ENCODE results near the gene FAM177A1.
"Not testable (repeated sequence)": the region's sequence is repeated elsewhere in the genome, so short reads cannot be mapped to it uniquely, and the experiment has no call there.

FAM177A1 gene

DNA sequence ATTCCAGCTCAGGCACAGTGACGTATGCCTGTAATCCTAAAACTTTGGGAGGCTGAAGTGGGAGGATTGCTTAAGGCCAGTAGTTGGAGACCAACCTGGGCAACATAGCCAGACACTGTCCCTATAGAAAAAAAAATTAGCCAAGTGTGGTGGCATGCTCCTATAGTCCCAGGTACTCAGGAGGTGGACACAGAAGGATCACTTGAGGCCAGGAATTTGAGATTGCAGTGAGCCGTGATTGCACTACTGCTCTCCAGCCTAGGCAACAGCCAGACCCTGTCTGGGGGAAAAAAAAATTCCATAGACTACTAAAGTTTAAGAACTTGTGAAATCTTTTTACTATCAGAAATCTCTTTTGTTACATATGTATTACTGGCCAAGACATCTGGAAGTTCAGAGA, 6.6 kb downstream of the FAM177A1 start:
- no peak overlapping the region for H3K4me3 ChIP-seq (ENCODE audit: low read depth in 1 of 2, low read length in 2 of 2)
- no peaks in the 10 kb centered on the region for H3K9me3 ChIP-seq (ENCODE audit: control insufficient read depth in 1 of 2, low read length in 2 of 2)
- H3K4me1 ChIP-seq (ENCODE audit: control insufficient read depth in 1 of 2, insufficient read depth in 2 of 2, low read length in 2 of 2) = no peaks in the 10 kb centered on the region
- no peak overlapping the region for H3K9ac ChIP-seq (ENCODE audit: low read depth in 1 of 2, low read length in 2 of 2)
- H3K27ac ChIP-seq (ENCODE audit: low read depth, low read length) = no peak overlapping the region
- H3K36me3 ChIP-seq (ENCODE audit: control insufficient read depth in 1 of 2, insufficient read depth in 2 of 2, low read length in 2 of 2) = peaks cover 2 to 35% of the 10 kb centered on the region in 2 donors
- no peaks in the 10 kb centered on the region for H3K27me3 ChIP-seq (ENCODE audit: control insufficient read depth in 1 of 2, insufficient read depth in 2 of 2, low read length in 2 of 2)

DNA sequence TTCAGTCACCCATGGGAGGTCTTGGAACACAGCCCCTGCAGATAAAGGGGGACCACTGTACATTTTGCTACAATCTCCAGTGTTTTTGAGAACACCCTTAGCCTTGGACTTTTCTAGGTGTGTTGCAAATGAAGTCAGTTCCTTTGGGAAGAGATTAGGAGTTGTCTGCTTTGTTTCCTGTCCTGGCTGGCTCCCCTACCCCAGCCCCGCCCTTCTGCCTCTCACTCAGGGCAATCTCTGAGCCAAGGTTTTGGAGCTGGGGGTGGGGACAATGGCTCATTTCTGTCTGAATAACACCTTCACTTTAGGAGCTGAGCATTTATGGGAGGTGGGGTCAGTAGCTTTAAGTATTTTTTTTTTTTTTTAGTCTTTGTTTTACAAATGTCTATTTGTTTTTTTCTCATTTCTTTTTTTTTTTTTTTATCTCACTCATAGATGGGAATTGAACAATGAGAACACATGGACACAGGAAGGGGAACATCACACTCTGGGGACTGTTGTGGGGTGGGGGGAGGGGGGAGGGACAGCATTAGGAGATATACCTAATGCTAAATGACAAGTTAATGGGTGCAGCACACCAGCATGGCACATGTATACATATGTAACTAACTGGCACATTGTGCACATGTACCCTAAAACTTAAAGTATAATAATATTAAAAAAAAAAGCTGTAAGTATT, 15.2 kb downstream of the FAM177A1 start:
- H3K9ac ChIP-seq (ENCODE audit: low read depth in 1 of 2, low read length in 2 of 2); H3K4me1 ChIP-seq (ENCODE audit: control insufficient read depth in 1 of 2, insufficient read depth in 2 of 2, low read length in 2 of 2); H3K27ac ChIP-seq (ENCODE audit: low read depth, low read length); H3K9me3 ChIP-seq (ENCODE audit: control insufficient read depth in 1 of 2, low read length in 2 of 2); H3K27me3 ChIP-seq (ENCODE audit: control insufficient read depth in 1 of 2, insufficient read depth in 2 of 2, low read length in 2 of 2); H3K4me3 ChIP-seq (ENCODE audit: low read depth in 1 of 2, low read length in 2 of 2): not testable (repeated sequence)
- peaks cover 3 to 24% of the 10 kb centered on the region in 2 donors for H3K36me3 ChIP-seq (ENCODE audit: control insufficient read depth in 1 of 2, insufficient read depth in 2 of 2, low read length in 2 of 2)

DNA sequence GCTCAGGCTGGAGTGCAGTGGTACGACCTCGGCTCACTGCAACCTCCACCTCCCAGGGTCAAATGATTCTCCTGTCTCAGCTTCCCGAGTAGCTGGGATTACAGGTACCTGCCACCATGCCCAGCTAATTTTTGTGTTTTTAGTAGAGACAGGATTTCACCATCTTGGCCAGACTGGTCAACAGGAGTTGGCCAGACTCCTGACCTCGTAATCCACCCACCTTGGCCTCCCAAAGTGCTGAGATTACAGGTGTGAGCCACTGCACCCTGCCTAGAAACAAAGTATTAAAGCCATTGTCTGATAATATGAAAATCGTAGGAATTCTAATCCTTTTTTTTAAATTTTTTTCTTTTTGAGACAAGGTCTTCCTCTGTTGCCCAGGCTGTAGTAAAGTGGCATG, 19.7 kb downstream of the FAM177A1 start:
- H3K27ac ChIP-seq (ENCODE audit: low read depth, low read length); H3K36me3 ChIP-seq (ENCODE audit: control insufficient read depth in 1 of 2, insufficient read depth in 2 of 2, low read length in 2 of 2); H3K9ac ChIP-seq (ENCODE audit: low read depth in 1 of 2, low read length in 2 of 2): not testable (repeated sequence)

DNA sequence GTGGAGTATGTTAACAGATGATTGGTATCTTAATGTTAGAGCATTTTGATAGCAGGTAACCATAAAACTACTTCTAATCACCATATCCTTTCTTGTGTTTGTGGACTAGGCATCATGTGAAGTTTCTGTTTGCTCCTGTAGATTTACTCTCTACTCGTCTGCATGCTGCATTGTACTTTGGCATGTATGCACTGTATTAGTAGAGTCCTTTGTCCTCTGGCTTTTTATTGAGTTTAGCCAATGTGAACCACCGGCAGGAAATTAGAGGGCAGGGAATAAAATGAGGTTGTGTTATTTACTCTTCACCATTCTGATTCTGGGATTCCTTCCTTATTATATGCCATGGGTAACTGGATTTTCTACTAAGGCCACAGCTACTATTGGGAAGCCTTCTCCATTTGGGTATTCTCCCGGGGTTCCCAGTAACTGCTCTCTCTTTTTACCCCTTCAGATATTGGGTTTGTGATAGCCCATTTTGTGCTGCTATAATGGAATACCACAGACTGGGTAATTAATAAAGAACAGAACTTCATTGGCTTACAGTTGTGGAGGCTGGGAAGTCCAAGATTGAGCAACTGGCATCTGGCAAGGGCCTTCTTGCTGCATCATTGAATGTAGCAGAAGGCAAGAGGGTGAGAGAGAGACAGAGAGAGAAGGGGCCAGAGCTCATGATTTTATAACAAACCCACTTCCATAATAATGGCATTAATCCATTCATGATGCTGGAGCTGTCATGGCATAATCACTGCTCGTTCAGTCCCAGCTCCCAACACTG, 22.4 kb downstream of the FAM177A1 start:
- Histone ChIP-seq H3K4me1 (ENCODE audit: control insufficient read depth in 1 of 2, insufficient read depth in 2 of 2, low read length in 2 of 2) (peaks cover 0 to 6% of the 10 kb centered on the region in 2 donors), H3K27ac (ENCODE audit: low read depth, low read length) (no peak overlapping the region), H3K9me3 (ENCODE audit: control insufficient read depth in 1 of 2, low read length in 2 of 2) (no peaks in the 10 kb centered on the region), H3K27me3 (ENCODE audit: control insufficient read depth in 1 of 2, insufficient read depth in 2 of 2, low read length in 2 of 2) (no peaks in the 10 kb centered on the region), H3K36me3 (ENCODE audit: control insufficient read depth in 1 of 2, insufficient read depth in 2 of 2, low read length in 2 of 2) (peaks cover 4 to 14% of the 10 kb centered on the region in 2 donors), H3K9ac (ENCODE audit: low read depth in 1 of 2, low read length in 2 of 2) (no peak overlapping the region), H3K4me3 (ENCODE audit: low read depth in 1 of 2, low read length in 2 of 2) (no peak overlapping the region)

More for the DNA sequence above, 19.7 kb downstream of the FAM177A1 start:
- not testable (repeated sequence) for H3K4me3 ChIP-seq (ENCODE audit: low read depth in 1 of 2, low read length in 2 of 2); H3K27me3 ChIP-seq (ENCODE audit: control insufficient read depth in 1 of 2, insufficient read depth in 2 of 2, low read length in 2 of 2); H3K4me1 ChIP-seq (ENCODE audit: control insufficient read depth in 1 of 2, insufficient read depth in 2 of 2, low read length in 2 of 2); H3K9me3 ChIP-seq (ENCODE audit: control insufficient read depth in 1 of 2, low read length in 2 of 2)

DNA sequence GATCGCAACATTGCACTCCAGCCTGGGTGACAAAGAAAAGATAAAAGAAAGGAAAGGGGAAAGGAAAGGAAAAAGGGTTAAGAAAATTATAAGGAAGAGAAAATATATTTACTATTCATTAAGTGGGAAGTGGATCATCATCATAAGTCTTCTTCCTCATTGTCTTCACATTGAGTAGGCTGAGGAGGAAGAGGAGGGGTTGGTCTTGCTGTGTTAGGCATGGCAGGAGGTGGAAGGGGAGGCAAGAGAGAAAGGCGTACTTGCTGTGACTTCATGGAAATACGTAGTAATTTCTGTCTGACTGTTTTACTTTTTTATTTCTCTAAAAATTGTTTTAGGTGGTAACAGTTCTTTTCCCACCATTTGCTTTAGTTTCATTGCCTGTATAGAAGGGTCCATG, 26.2 kb downstream of the FAM177A1 start:
- H3K36me3 ChIP-seq (ENCODE audit: control insufficient read depth in 1 of 2, insufficient read depth in 2 of 2, low read length in 2 of 2) = peaks cover 4 to 20% of the 10 kb centered on the region in 2 donors
- H3K4me3 ChIP-seq (ENCODE audit: low read depth in 1 of 2, low read length in 2 of 2) = no peak overlapping the region
- H3K4me1 ChIP-seq (ENCODE audit: control insufficient read depth in 1 of 2, insufficient read depth in 2 of 2, low read length in 2 of 2) = peaks cover 0 to 6% of the 10 kb centered on the region in 2 donors
- H3K27ac ChIP-seq (ENCODE audit: low read depth, low read length) = no peak overlapping the region
- no peaks in the 10 kb centered on the region for H3K9me3 ChIP-seq (ENCODE audit: control insufficient read depth in 1 of 2, low read length in 2 of 2)
- no peaks in the 10 kb centered on the region for H3K27me3 ChIP-seq (ENCODE audit: control insufficient read depth in 1 of 2, insufficient read depth in 2 of 2, low read length in 2 of 2)
- H3K9ac ChIP-seq (ENCODE audit: low read depth in 1 of 2, low read length in 2 of 2) = no peak overlapping the region

DNA sequence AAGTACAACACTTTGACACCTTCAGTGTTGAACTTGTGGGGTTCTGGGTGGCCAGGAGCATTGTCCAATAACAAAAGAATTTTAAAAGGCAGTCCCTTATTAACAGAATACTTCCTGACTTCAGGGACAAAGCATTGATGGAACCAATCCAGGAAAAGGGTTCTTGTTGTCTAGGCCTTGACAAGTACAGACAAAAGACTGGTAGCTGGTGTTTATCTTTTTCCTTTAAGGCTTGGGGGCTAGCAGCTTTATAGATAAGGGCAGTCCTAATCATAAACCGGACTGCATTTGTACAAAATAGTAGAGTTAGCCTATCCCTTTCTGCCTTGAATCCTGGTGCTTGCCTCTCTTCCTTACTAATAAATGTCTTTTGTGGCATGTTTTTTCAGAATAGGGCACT, 27.4 kb downstream of the FAM177A1 start:
- Histone ChIP-seq H3K27me3 (ENCODE audit: control insufficient read depth in 1 of 2, insufficient read depth in 2 of 2, low read length in 2 of 2) (no peaks in the 10 kb centered on the region), H3K27ac (ENCODE audit: low read depth, low read length) (no peak overlapping the region), H3K4me3 (ENCODE audit: low read depth in 1 of 2, low read length in 2 of 2) (no peak overlapping the region), H3K4me1 (ENCODE audit: control insufficient read depth in 1 of 2, insufficient read depth in 2 of 2, low read length in 2 of 2) (peaks cover 1 to 10% of the 10 kb centered on the region in 2 donors), H3K9me3 (ENCODE audit: control insufficient read depth in 1 of 2, low read length in 2 of 2) (no peaks in the 10 kb centered on the region), H3K36me3 (ENCODE audit: control insufficient read depth in 1 of 2, insufficient read depth in 2 of 2, low read length in 2 of 2) (peaks cover 4 to 20% of the 10 kb centered on the region in 2 donors), H3K9ac (ENCODE audit: low read depth in 1 of 2, low read length in 2 of 2) (no peak overlapping the region)

DNA sequence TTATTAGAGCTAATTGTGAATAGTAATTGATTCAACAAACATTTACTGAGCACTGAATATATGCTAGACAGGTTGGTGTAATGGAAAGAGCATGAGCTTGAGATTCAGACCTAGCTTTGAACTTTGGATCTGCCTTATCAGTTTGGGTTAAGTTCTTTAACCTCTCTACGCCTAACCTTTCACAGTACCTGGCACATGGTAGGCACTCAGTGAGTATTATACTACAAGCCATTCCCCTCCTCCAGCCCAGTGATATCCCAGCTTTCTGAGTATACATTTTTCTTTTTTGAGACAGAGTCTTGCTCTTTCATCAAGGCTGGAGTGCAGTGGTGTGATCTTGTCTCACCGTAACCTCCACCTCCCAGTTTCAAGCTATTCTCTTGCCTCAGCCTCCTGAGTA, 32.0 kb downstream of the FAM177A1 start:
- Histone ChIP-seq H3K27me3 (ENCODE audit: control insufficient read depth in 1 of 2, insufficient read depth in 2 of 2, low read length in 2 of 2) (no peaks in the 10 kb centered on the region), H3K9me3 (ENCODE audit: control insufficient read depth in 1 of 2, low read length in 2 of 2) (no peaks in the 10 kb centered on the region), H3K27ac (ENCODE audit: low read depth, low read length) (no peak overlapping the region), H3K4me3 (ENCODE audit: low read depth in 1 of 2, low read length in 2 of 2) (no peak overlapping the region), H3K9ac (ENCODE audit: low read depth in 1 of 2, low read length in 2 of 2) (no peak overlapping the region), H3K36me3 (ENCODE audit: control insufficient read depth in 1 of 2, insufficient read depth in 2 of 2, low read length in 2 of 2) (peaks cover 0 to 22% of the 10 kb centered on the region in 2 donors), H3K4me1 (ENCODE audit: control insufficient read depth in 1 of 2, insufficient read depth in 2 of 2, low read length in 2 of 2) (peaks cover 6 to 8% of the 10 kb centered on the region in 2 donors)

DNA sequence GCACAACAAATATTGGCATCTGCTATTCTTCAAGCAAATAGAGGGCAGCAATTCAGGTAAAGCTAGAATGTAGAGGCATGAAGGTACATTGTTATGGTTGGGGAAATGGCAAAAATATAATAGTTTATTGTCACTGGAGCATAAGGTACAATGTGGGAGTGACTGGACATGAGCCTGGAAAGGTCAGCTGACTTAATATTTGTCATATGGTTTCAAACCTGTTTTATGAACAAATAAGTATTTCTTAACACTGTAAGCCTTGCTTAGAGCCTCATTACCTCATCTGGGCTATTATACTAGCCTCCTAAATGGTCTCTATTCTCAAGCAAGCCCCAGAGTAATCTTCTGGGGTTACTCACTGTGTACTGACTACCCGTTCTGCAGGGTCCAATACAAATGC, 33.7 kb downstream of the FAM177A1 start:
- H3K4me3 ChIP-seq (ENCODE audit: low read depth in 1 of 2, low read length in 2 of 2) = no peak overlapping the region
- H3K9ac ChIP-seq (ENCODE audit: low read depth in 1 of 2, low read length in 2 of 2) = no peak overlapping the region
- peaks cover 6 to 8% of the 10 kb centered on the region in 2 donors for H3K4me1 ChIP-seq (ENCODE audit: control insufficient read depth in 1 of 2, insufficient read depth in 2 of 2, low read length in 2 of 2)
- H3K9me3 ChIP-seq (ENCODE audit: control insufficient read depth in 1 of 2, low read length in 2 of 2) = no peaks in the 10 kb centered on the region
- no peak overlapping the region for H3K27ac ChIP-seq (ENCODE audit: low read depth, low read length)
- no peaks in the 10 kb centered on the region for H3K27me3 ChIP-seq (ENCODE audit: control insufficient read depth in 1 of 2, insufficient read depth in 2 of 2, low read length in 2 of 2)
- peaks cover 0 to 22% of the 10 kb centered on the region in 2 donors for H3K36me3 ChIP-seq (ENCODE audit: control insufficient read depth in 1 of 2, insufficient read depth in 2 of 2, low read length in 2 of 2)

DNA sequence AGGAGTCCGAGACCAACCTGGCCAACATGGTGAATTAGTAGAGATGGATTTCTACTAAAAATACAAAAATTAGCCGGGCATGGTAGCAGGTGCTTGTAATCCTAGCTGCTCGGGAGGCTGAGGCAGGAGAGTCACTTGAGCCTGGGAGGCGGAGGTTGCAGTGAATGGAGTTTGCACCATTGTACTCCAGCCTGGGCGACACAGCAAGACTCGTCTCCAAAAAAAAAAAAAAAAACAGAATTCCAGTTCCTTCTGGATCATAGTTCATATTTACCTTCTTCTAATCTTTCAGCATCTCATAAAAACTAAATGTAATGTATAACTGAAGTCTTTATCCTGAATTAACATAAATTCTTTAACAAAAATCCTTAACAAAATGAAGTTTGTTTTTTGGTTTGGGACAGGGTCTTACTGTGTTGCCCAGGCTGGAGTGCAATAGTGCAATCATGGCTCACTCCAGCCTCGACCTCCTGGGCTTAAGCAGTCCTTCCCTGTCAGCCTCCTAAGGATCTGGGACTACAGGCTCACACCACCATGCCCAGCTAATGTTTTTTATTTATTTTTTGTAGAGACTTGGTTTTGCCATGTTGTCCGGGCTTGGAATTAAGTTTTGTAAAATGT, 37.6 kb downstream of the FAM177A1 start:
- H3K9ac ChIP-seq (ENCODE audit: low read depth in 1 of 2, low read length in 2 of 2) = no peak overlapping the region
- H3K9me3 ChIP-seq (ENCODE audit: control insufficient read depth in 1 of 2, low read length in 2 of 2) = no peaks in the 10 kb centered on the region
- no peak overlapping the region for H3K27ac ChIP-seq (ENCODE audit: low read depth, low read length)
- H3K36me3 ChIP-seq (ENCODE audit: control insufficient read depth in 1 of 2, insufficient read depth in 2 of 2, low read length in 2 of 2) = peaks cover 9 to 45% of the 10 kb centered on the region in 2 donors
- peaks cover 0 to 6% of the 10 kb centered on the region in 2 donors for H3K4me1 ChIP-seq (ENCODE audit: control insufficient read depth in 1 of 2, insufficient read depth in 2 of 2, low read length in 2 of 2)
- no peak overlapping the region for H3K4me3 ChIP-seq (ENCODE audit: low read depth in 1 of 2, low read length in 2 of 2)
- no peaks in the 10 kb centered on the region for H3K27me3 ChIP-seq (ENCODE audit: control insufficient read depth in 1 of 2, insufficient read depth in 2 of 2, low read length in 2 of 2)

DNA sequence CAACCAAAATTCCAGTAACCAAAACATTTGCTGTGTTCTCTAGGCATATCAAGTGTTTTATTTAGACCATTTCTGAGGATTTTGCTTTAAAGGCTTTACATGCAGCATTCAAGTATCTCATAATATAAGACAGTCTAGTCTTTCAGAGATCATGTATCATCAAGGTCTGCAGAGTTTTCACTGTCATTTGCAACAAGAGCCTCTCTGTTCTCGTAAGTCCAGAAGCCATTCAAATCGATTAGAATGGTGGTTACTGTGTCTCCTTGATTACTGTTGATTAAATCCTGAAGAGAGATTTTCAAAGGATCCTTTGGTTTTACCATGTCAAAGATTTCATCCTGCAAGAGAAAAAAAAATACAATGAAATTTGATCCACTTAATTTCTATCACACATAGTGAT, 39.4 kb downstream of the FAM177A1 start:
- Histone ChIP-seq H3K9ac (ENCODE audit: low read depth in 1 of 2, low read length in 2 of 2) (no peak overlapping the region), H3K36me3 (ENCODE audit: control insufficient read depth in 1 of 2, insufficient read depth in 2 of 2, low read length in 2 of 2) (peaks cover 9 to 45% of the 10 kb centered on the region in 2 donors), H3K4me1 (ENCODE audit: control insufficient read depth in 1 of 2, insufficient read depth in 2 of 2, low read length in 2 of 2) (no peaks in the 10 kb centered on the region), H3K4me3 (ENCODE audit: low read depth in 1 of 2, low read length in 2 of 2) (no peak overlapping the region), H3K27me3 (ENCODE audit: control insufficient read depth in 1 of 2, insufficient read depth in 2 of 2, low read length in 2 of 2) (no peaks in the 10 kb centered on the region), H3K9me3 (ENCODE audit: control insufficient read depth in 1 of 2, low read length in 2 of 2) (no peaks in the 10 kb centered on the region), H3K27ac (ENCODE audit: low read depth, low read length) (no peak overlapping the region)
